Fibroblast of lung (primary cell): Measurements from ENCODE around the gene LHFPL5. TPM values are rescaled to one million over a fixed set of nuclear protein-coding genes. Genes with fewer than 3 reads are reported as not detected.

Experiments
- DNase-seq, 2 donors: peaks; one replicate each; pipeline versions ENCODE4 v3.0.0 to v3.0.0-alpha.2; 2010; ENCODE audit warnings: low read depth in 2 of 2
- H2AFZ ChIP-seq: 2 replicates; pipeline ENCODE4 v1.5.1; 2012; ENCODE audit warnings: low read length, control low read depth, inconsistent platforms
- H3K27ac ChIP-seq: 2 replicates; pipeline ENCODE4 v1.5.1; 2011; ENCODE audit warnings: low read length, control low read depth; ENCODE audit not compliant: insufficient read depth
- H3K27me3 ChIP-seq: 2 replicates; pipeline ENCODE4 v1.5.1; 2011; ENCODE audit warnings: mild to moderate bottlenecking, low read length; ENCODE audit not compliant: control insufficient read depth, insufficient read depth
- H3K36me3 ChIP-seq: 2 replicates; pipeline ENCODE4 v1.5.1; 2011; ENCODE audit warnings: low read length; ENCODE audit not compliant: control insufficient read depth, insufficient read depth
- H3K4me1 ChIP-seq: 2 replicates; pipeline ENCODE4 v1.5.1; 2011; ENCODE audit warnings: low read length; ENCODE audit not compliant: control insufficient read depth, insufficient read depth; ENCODE audit errors: extremely low read depth
- H3K4me2 ChIP-seq: 2 replicates; pipeline ENCODE4 v1.5.1; 2011; ENCODE audit warnings: low read length, control low read depth; ENCODE audit not compliant: insufficient read depth; ENCODE audit errors: extremely low read depth
- H3K4me3 ChIP-seq, 4 experiments: fragments of 200-600 bp in 1 of 4; sonication (generic) in 1 of 4; replicated peaks in 1 of 4; 2 replicates each; pipeline ENCODE4 v1.5.1; 2011 to 2016; ENCODE audit warnings: low read length in 4 of 4, low read depth in 3 of 4, mild to moderate bottlenecking in 3 of 4, control low read depth in 2 of 4, inconsistent platforms in 1 of 4, mixed read lengths in 1 of 4; ENCODE audit not compliant: insufficient read depth in 1 of 4; ENCODE audit errors: control extremely low read depth in 1 of 4
- H3K79me2 ChIP-seq: 2 replicates; pipeline ENCODE4 v1.5.1; 2012; ENCODE audit warnings: mild to moderate bottlenecking, low read length, inconsistent platforms; ENCODE audit not compliant: control insufficient read depth, insufficient read depth
- H3K9ac ChIP-seq: 2 replicates; pipeline ENCODE4 v1.5.1; 2011; ENCODE audit warnings: mild to moderate bottlenecking, low read length, control low read depth; ENCODE audit not compliant: insufficient read depth
- H3K9me3 ChIP-seq: 2 replicates; pipeline ENCODE4 v1.5.1; 2012; ENCODE audit warnings: low read depth, low read length; ENCODE audit not compliant: control insufficient read depth, insufficient read depth
- H4K20me1 ChIP-seq: 2 replicates; pipeline ENCODE4 v1.5.1; 2011; ENCODE audit warnings: low read length; ENCODE audit not compliant: control insufficient read depth, insufficient read depth; ENCODE audit errors: extremely low read depth
- CTCF ChIP-seq, 2 donors: IDR thresholded peaks in 1 of 2; conservative IDR thresholded peaks in 1 of 2; 1 replicate in 1 of 2; 2 replicates in 1 of 2; pipeline ENCODE4 v1.5.1; 2011 to 2012; ENCODE audit warnings: low read length in 2 of 2, control low read depth in 1 of 2, inconsistent platforms in 1 of 2, low read depth in 1 of 2, mild to moderate bottlenecking in 1 of 2
- EZH2 ChIP-seq: IDR thresholded peaks from 2 replicates; pipeline ENCODE4 v1.5.1; 2012; ENCODE audit warnings: low read length, control low read depth, mild to moderate bottlenecking; ENCODE audit errors: missing control alignments
- polyA plus RNA-seq, 2 donors: library from polyadenylated mRNA; depleted of rRNA in 1 of 2; stranded (reverse) in 1 of 2; unstranded in 1 of 2; fragments of >200 nt; gene quantifications; 2 replicates each; pipeline ENCODE4 v1.2.1, GENCODE V29; 2011 to 2012; ENCODE audit warnings: missing spikeins in 1 of 2
- total RNA-seq: library from RNA; depleted of rRNA; stranded (reverse); fragments of >200 nt; gene quantifications from 2 replicates; pipeline ENCODE4 v1.2.1, GENCODE V29; 2014

Gene LHFPL5
- total and polyA plus RNA-seq, 2 donors (not counting 1 experiment from before 2014, with no cell fraction given), result not detected

GRCh38 chr6:35788423-35788982, 16.6 kb upstream of the LHFPL5 start:
- Histone ChIP-seq H3K9ac (no peak overlapping the region), H3K4me3 (no peak overlapping the region), H3K79me2 (no peaks in the 10 kb centered on the region), H2AFZ (no peak overlapping the region), H3K4me1 (no peaks in the 10 kb centered on the region), H3K27me3 (peaks cover 16% of the 10 kb centered on the region), H3K9me3 (no peaks in the 10 kb centered on the region), H3K36me3 (no peaks in the 10 kb centered on the region), H3K27ac (no peak overlapping the region), H3K4me2 (no peak overlapping the region), H4K20me1 (no peaks in the 10 kb centered on the region)
- TF ChIP-seq CTCF (conservative IDR thresholded peaks at IDR 0.05 in 1 of 2, IDR thresholded peaks at IDR 0.05 in 1 of 2; ENCODE audit: low read depth in 1 of 2, low read length in 2 of 2) (no peak), EZH2 (no peak)
- DNase-seq, result no peak

GRCh38 chr6:35790683-35791082, 14.5 kb upstream of the LHFPL5 start:
- H3K4me1 ChIP-seq, result no peaks in the 10 kb centered on the region
- H3K9me3 ChIP-seq, result no peaks in the 10 kb centered on the region
- H3K4me3 ChIP-seq, result no peak overlapping the region
- peaks cover 16% of the 10 kb centered on the region for H3K27me3 ChIP-seq
- no peak for TF ChIP-seq EZH2
- no peak for TF ChIP-seq CTCF (conservative IDR thresholded peaks at IDR 0.05 in 1 of 2, IDR thresholded peaks at IDR 0.05 in 1 of 2; ENCODE audit: low read depth in 1 of 2, low read length in 2 of 2)
- no peak overlapping the region for H3K9ac ChIP-seq
- no peaks in the 10 kb centered on the region for H4K20me1 ChIP-seq
- H3K36me3 ChIP-seq, result no peaks in the 10 kb centered on the region
- DNase-seq, result no peak
- no peak overlapping the region for H2AFZ ChIP-seq
- no peak overlapping the region for H3K27ac ChIP-seq
- H3K79me2 ChIP-seq, result no peaks in the 10 kb centered on the region
- H3K4me2 ChIP-seq, result no peak overlapping the region

- H3K79me2 ChIP-seq, result no peaks in the 10 kb centered on the region
- H3K9ac ChIP-seq, result no peak overlapping the region
- H3K4me1 ChIP-seq, result no peaks in the 10 kb centered on the region
- no peaks in the 10 kb centered on the region for H3K9me3 ChIP-seq
- H3K4me3 ChIP-seq, result no peak overlapping the region
- peaks cover 3% of the 10 kb centered on the region for H3K27me3 ChIP-seq
- TF ChIP-seq EZH2 (no peak), CTCF (conservative IDR thresholded peaks at IDR 0.05 in 1 of 2, IDR thresholded peaks at IDR 0.05 in 1 of 2; ENCODE audit: low read depth in 1 of 2, low read length in 2 of 2) (no peak)
- H4K20me1 ChIP-seq, result no peaks in the 10 kb centered on the region
- H3K27ac ChIP-seq, result no peak overlapping the region
- DNase-seq, result no peak
- H3K4me2 ChIP-seq, result no peak overlapping the region
- no peaks in the 10 kb centered on the region for H3K36me3 ChIP-seq
- no peak overlapping the region for H2AFZ ChIP-seq
Measured at GRCh38 chr6:35794536-35795452, 10.4 kb upstream of the LHFPL5 start.
